HG03575 (cell line): ENCODE data around the gene VAV1.
"Not testable (repeated sequence)": the region's sequence is repeated elsewhere in the genome, so short reads cannot be mapped to it uniquely, and the experiment has no call there.

Experiments
- ATAC-seq: cut with Tn5 transposase; IDR thresholded peaks from one replicate; pipeline ENCODE4 v1.9.1; 2021; ENCODE audit not compliant: unreplicated experiment, insufficient number of reproducible peaks, low FRiP score; ENCODE audit errors: extremely low read depth

VAV1 gene

DNA sequence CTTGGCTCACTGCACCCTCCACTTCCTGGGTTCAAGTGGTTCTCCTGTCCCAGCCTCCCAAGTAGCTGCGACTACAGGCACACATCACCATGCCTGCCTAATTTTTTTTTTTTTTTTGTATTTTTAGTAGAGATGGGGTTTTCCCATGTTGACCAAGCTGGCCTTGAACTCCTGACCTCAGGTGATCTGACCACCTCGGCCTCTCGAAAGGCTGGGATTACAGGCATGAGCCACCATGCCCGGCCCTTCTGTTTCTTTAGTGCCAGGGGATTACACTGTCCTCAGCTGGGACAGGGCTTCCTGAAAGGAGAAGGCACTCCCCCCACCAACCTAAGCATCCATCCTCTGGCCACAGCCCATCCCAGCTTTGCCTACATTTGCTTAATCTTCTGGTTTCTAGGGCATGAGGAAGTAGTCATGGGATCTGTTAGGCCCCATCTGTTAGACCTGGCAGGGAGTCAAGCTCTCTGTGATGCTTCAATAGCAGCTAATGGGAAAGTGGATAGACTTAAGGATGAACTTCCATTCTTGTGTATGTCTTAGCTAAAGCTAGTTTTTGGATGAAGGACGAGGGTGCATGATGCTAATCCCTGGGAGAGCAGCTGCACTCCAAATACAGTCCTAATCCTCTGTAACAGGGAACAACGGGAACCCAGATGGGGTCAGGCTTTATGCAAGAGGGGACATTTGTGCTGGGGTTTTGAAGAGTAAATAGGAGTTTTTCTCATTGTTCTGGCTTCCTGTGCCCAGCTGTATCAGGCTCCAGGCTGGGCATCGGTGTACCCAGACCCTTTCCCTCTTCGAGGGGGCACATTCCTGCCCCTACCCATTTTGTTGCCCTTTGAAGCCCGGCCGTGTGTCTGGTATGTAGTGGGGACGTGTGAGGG is 2.6 kb downstream of the VAV1 start:
- no peak for ATAC-seq

DNA sequence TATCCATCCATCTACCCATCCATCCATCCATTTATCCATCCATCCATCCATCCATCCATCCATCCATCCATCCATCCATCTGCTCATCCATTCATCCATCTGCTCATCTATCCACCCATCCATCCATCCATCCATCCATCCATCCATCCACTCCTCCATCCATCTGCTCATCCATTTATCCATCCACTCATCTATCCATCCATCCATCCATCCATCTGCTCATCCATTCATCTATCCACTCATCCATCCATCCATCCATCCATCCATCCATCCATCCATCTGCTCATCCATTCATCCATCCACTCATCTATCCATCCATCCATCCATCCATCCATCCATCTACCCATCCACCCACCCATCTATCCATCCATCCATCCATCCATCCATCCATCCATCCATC is 3.5 kb downstream of the VAV1 start:
- not testable (repeated sequence) for ATAC-seq

DNA sequence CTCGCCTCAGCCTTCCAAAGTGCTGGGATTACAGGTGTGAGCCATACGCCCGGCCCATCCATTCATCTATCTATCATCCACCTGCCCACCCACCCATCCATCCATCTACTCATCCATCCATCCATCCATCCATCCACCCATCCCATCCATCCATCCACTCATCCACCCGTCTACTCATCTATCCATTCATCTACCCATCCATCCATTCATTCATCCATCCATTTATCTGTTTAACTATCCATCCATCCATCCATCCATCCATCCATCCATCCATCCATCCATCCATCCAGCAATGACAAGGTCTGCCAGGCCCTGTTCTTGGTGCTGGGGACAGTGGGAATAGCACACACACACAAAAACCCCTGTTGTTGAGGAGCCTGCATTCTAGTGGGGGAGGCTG is 4.5 kb downstream of the VAV1 start:
- no peak for ATAC-seq

DNA sequence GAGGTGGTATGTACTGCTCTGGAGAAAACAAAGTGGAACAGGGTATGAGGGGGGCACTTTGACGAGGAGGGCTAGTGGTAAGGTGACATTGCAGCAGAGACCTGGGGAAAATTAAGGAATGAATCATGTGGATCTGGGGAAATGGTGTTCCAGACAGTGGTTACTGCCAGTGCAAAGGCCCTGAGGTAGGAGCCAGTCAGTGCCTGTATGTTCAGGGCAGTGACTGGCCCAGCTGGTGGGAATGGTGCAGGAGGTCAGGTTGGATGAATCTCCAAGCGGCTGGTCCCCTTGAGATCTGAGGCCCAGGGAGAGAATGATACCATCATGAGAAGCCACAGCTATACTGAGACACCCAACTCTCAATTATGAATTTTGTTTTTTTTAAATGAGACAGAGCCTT is 4.9 kb downstream of the VAV1 start:
- ATAC-seq: no peak

DNA sequence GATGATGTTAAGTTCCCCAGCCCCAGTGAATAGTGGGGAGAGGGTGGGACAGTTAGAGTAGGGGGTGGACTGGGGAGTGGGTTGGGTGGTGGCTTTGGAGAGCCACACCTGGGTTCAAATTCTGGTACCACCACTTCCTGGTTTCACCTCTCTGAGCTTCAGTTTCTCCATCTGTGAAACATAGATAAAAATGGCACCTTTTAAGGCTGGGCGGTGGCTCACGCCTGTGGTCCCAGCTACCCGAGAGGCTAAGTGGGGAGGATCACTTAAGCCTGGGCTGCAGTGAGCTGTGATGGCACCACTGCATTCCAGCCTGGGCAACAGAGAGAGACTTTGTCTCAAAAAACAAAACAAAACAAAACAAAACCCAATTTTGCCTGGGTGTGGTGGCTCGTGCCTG is 5.9 kb downstream of the VAV1 start:
- no peak for ATAC-seq

DNA sequence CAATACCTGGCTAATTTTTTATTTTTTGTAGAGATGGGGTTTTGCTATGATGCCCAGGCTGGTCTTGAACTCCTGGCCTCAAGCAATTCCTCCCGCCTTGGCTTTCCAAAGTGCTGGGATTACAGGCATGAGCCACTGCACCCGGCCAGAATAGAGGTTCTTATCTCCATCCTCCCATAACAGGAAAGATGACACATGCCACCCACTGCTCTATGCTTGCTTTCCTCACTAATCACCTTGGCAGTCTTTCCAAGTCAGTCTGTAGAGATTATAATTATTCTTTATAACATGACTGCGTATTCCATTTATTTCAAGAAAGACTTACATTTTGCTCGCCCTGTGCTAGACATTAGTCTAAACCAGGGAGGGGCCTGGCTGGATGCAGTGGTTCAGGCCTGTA is 6.7 kb downstream of the VAV1 start:
- no peak for ATAC-seq

DNA sequence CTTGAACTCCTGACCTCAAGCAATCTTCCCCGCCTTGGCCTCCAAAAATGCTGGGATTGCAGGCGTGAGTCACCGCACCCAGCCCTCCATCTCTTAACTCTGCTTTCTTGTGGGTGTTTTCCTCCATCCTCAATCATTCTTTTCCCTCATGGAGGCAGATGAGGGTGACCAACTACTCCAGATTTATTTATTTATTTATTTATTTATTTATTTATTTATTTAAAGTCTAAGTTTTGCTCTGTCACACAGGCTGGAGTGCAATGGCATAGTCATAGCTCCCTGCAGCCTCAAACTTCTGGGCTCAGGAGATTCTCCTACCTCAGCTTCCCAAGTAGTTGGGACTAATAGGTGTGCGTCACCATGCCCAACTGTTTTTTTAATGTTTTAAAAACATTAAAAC is 14.9 kb downstream of the VAV1 start:
- ATAC-seq: no peak

DNA sequence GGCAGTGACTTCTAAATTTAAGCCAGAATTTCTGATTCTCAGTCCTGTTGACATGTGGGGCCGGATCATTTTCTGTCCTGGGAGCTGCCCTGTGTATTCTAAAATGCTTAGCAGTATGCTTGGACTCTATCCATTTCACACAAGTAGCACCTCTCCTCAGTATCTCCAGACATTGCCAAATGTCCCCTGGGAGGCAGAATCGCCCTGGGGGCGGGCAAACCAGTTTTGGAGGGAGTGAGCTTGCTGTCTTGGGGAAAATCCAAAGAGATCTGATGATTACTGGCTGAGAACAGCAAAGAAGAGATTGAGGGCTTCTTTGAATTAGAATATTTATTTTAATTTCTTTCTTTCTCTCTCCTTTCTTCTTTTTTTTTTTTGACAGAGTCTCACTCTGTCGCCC is 16.4 kb downstream of the VAV1 start:
- no peak for ATAC-seq

DNA sequence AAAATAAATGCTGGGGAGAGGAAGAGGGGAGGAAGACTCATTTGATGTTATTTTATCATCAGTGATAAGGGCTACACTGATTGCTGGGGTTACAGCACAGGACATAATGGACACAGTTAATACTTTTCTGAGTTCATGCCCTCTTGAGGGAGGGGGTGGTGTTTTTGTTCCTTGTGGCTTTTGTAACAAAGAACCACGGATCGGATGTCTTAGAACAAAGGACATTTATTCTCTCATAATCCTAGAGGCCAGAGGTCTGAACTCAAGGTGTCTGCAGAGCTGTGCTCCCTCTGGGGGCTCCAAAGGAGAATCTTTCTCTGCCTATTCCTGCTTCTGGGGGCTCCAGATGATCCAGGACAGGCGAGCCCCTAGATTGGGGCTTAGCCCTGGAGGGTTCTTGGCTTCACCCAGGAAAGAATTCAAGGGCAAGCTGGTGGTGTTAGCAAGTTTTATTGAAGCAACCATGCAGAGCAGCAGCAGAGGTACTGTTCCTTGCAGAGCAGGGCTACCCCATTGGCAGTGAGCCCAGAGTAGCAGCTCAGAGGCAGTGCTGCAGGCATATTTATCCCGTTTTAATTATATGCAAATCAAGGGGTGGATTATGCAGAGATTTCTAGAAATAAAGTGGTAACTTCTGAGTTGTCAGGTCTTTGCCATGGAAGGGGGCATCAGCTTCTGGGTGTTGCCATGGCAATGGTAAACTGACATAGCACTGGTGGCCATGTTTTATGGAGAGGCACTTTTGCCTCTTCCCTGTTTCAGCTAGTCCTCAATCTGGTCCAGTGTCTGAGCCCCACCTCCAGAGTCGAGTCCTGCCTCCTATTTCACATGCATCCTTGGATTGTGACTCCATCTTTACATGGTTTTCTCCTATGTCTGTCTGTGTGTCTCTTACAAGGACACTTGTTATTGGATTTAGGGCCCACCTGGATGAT is 18.0 kb downstream of the VAV1 start:
- ATAC-seq: no peak

DNA sequence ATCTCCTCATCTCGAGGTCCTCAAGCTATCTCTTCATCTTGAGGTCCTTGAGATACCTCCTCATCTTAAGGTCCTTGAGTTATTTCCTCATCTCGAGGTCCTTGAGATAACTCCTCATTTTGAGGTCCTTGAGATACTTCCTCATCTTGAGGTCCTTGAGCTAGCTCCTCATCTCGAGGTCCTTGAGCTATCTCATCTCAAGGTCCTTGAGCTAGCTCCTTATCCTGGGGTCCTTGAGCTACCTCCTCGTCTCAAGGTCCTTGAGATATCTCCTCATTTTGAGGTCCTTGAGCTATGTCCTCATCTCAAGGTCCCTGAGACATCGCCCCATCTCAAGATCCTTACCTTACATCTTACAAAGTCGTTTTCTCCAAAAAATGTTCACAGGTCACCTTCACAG is 18.7 kb downstream of the VAV1 start:
- ATAC-seq: no peak

DNA sequence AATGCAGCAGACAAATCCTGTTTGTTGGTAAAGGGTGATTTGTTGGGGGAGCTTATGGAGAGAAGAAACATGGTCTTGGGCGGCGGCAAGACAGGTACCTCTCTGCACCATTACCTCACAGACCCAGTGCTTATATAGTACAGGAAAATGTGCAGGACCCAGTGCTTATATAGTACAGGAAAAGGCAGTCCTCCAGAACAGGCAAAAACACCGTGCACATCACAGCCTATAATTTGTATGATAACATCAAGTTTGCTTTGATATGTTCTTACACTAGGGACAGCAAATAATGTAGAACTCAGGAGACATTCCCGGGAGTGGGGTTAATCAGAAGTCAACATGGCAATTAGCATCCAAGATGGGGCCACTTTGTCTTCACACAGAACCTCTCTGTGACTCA is 20.9 kb downstream of the VAV1 start:
- no peak for ATAC-seq

DNA sequence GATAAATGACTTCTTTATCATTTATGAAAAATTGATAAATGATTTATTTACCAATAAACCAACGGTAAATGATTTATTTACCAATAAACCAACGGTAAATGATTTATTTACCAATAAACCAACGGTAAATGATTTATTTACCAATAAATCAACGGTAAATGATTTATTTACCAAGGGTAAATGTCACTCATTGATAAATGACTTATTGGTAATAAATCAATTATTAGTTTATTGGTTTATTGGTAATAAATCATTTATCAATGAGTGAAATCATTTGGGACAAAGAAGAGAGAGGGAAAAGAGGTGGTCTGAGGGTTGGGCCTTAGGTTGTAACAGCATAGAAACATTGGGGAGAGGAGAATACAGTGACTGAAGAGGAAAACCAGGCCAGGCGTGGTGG is 21.5 kb downstream of the VAV1 start:
- no peak for ATAC-seq

DNA sequence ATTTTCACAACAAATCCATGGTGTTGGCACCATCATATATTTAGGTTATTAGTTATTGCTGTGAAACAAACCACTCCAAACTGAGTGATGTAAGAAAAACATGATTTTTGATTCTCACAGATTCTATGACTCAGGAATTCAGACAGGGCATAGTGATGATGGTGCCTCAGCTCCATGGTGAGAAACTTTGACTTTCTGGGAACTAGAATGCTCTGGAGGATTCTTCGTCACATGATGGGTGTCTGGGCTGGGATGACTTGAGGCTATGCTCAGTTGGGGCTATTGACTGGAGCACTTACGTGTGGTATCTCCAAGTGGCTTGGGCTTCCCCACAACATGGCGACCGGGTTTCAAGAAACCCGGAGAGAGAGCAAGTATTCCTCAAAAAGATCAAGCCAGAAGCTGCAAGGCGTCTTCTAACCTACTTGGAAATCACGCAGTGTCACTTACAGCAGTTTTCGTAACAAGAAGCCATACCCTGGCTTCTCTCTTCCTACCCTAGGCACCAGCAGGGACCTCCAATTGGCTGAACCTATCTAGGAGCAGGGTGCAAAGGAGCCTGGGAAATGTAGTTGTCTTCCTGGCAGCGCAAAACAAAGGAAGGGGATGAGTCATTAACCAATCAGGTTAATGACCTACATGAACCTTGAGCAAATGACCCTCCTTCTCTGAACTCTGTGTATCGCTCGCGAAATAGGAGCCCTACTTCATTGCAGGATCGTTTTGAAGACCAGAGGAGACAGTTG is 22.4 kb downstream of the VAV1 start:
- ATAC-seq: no peak

DNA sequence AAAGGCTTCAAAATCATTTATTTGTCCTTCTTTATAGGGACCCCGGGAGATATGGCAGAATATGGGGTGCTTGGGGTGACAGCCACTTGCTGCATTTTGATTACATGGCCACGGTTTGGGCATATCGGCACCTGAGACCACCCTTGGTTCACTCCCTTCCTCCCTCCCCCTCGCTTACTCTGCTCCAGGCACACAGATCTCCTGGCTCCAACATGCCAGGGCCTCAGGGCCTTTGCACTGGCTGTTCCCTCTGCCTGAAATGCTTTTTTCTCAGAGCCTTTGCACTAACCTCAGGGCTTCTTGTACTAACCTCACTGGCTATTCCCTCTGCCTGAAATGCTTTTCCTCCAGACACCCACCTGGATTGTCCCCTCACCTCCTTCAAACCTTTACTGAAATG is 23.8 kb downstream of the VAV1 start:
- no peak for ATAC-seq

DNA sequence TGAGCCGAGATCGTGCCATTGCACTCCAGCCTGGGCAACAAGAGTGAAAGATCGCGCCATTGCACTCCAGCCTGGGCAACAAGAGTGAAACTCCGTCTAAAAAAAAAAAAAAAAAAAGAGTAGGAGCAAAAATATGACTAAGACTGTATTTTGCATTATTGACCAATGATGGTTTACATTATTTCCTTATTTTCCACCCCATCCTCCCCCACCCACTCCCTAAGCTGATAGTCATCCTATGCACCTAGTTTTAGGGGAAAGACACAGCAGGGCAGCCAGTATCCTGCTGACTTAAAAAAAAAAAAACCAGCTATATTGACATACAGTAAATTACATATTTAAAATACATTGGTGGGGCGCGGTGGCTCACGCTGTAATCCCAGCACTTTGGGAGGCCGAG is 25.1 kb downstream of the VAV1 start:
- no peak for ATAC-seq

DNA sequence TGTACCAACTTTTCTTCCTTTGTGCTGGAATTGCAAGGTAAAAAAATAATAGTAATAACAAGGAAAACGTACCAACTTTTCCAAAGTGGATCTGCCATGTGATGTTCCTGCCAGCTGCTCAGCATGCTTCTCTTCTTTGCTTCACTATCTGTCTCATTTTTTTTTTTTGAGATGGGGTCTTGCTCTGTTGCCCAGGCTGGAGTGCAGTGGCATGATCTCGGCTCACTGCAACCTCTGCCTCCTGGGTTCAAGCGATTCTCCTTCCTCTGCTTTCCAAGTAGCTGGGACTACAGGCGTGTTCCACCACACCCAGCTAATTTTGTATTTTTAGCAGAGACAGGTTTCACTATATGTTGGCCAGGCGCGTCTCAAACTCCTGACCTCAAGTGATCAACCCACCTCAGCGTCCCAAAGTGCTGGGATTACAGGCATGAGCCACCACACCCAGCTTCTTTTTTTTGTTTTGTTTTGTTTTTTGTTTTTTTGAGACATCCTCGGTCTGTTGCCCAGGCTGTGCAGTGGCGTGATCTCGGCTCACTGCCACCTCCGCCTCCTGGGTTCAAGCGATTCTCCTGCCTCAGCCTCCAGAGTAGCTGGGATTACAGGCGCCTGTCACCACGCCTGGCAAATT is 27.8 kb downstream of the VAV1 start:
- ATAC-seq: not testable (repeated sequence)

DNA sequence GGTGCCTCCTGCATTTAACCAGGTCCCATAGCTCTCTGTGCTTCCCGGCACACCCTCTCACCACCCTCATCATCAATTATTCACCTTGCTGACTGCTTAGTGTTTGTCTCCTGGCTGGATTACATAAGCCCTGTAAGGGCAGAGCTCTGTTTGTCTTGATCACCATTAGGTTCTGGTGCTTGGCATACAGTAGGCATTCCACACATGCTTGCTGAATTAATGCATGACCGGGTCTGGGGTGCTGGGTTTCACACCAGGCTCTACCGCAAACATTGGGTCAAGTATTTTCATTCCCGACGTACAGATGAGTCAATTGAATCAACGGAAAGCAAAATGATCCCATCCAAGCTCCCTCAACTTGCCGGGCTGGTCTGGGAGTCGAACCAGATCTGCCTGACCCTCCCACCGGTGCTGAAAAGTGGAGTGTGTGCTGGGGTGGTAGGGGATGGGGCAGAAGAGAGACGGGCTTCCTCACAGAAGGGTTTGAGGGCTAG is 28.5 kb downstream of the VAV1 start:
- ATAC-seq: no peak

DNA sequence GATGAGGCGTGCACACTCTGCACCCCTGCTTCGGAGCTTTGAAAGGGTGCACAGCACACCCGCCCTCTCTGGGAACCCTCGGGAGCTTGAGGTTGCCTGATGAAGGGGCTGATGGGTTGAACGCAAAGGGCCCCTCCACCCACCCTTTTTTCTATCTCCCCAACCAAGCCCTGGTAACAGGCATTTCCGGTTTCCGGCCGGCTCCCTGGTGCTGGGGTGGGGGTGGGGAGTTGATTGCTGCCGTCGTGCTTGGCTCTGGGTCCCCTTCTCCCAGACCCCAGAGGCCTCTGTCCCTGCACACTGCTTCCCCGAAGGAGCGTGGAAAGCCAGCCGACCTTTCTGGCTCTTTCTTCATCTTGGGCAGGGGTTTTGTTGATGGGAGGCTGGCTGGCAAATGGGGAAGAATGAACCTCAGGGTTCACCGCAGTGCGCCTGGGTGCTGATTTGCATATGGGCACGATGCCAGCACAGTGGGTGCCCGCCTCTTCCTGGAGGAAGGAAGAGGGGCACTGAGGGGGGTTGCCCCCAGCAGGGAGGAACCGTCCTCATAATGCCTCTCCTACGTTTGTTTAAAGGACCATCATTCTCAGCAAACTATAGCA is 29.1 kb downstream of the VAV1 start:
- no peak for ATAC-seq
